Left ventricle myocardium inferior (tissue), 1 donor: ENCODE measurements around the gene MEGF9. TPM values are rescaled to one million over a fixed set of nuclear protein-coding genes. Genes with fewer than 3 reads are reported as not detected.

ENCODE experiments used
- DNase-seq: peaks from one replicate; pipeline ENCODE4 v3.0.0-alpha.2; 2020
- H3K27ac ChIP-seq: fragments of 200-600 bp; replicated peaks from 2 replicates; pipeline ENCODE4 v1.8.0; 2021
- H3K27me3 ChIP-seq: fragments of 200-600 bp; 2 replicates; pipeline ENCODE4 v1.8.0; 2021; ENCODE audit warnings: low read depth
- H3K36me3 ChIP-seq: fragments of 200-600 bp; 2 replicates; pipeline ENCODE4 v1.8.0; 2021
- H3K4me1 ChIP-seq: fragments of 200-600 bp; 2 replicates; pipeline ENCODE4 v1.8.0; 2021
- H3K4me3 ChIP-seq: fragments of 200-600 bp; 2 replicates; pipeline ENCODE4 v1.8.0; 2021; ENCODE audit warnings: mild to moderate bottlenecking, moderate library complexity
- H3K9me3 ChIP-seq: fragments of 200-600 bp; replicated peaks from 2 replicates; pipeline ENCODE4 v1.8.0; 2021
- CTCF ChIP-seq: fragments of 200-600 bp; IDR thresholded peaks from 2 replicates; pipeline ENCODE4 v1.8.0; 2021; ENCODE audit warnings: antibody characterized with exemption, mild to moderate bottlenecking, borderline replicate concordance
- intact Hi-C: fragments of 100-400 bp; cut with micrococcal nuclease; formaldehyde crosslinking; loops from one replicate; pipeline ENCODE4 v1.11.0; 2022
- total RNA-seq: library from RNA; stranded (reverse); fragmentation: NEBNext Ultra II Directional; extraction: Animal tissue kit (Norgen Biotek cat#: 25700); gene quantifications from one replicate; pipeline ENCODE4 v1.2.1, GENCODE V29; 2021
- donor health status: DM: no; HTN: yes; CAD: no; lungs with severe emphysema.

The MEGF9 gene
- total RNA-seq, 1 donor from 2014 or later: 5.1 TPM

GRCh38 chr9:120714846-120715388, 647 bp upstream of the MEGF9 start:
- Histone ChIP-seq H3K27me3 (no peaks in the 10 kb centered on the region), H3K36me3 (no peaks in the 10 kb centered on the region), H3K27ac (peak overlapping the region; percentile 84), H3K4me1 (peaks cover 52% of the 10 kb centered on the region), H3K4me3 (peak overlapping the region; percentile 86), H3K9me3 (no peaks in the 10 kb centered on the region)
- intact Hi-C loops: no loop called here
- DNase-seq: no peak
- TF ChIP-seq CTCF: no peak

GRCh38 chr9:120713257-120714087, 798 bp downstream of the MEGF9 start:
- Histone ChIP-seq H3K27me3 (no peaks in the 10 kb centered on the region), H3K36me3 (no peaks in the 10 kb centered on the region), H3K4me3 (peak overlapping the region; percentile 86), H3K4me1 (peaks cover 59% of the 10 kb centered on the region), H3K27ac (peak overlapping the region; percentile 84), H3K9me3 (no peaks in the 10 kb centered on the region)
- DNase-seq: peak; percentile 29
- intact Hi-C loops: no loop called here
- TF ChIP-seq CTCF: peak; percentile 46

DNA sequence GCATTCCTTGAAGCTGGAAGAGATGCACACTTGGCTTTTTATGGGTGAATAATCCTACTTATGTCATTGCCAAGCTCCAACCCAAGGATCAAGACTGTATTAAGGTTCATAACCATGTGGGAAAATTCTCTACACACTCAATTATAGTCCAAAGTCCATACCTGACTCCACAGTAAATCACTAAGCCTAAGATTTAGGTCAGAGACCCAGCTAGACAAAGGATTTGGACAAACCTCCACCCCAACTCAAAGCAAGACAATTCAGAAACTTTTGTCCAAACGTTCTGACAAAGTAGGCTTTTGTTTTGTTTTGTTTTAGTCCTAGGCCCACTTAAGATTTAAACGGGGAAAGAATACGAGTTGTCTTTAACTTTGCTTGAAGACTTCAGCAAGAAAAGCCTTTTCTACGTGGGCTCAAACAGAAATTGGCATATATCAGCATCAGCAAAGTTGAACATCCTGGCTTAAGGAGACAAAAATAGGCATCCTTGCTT, 1.7 kb downstream of the MEGF9 start:
- Histone ChIP-seq H3K4me3 (peak overlapping the region; percentile 86), H3K36me3 (no peaks in the 10 kb centered on the region), H3K9me3 (no peaks in the 10 kb centered on the region), H3K4me1 (peaks cover 60% of the 10 kb centered on the region), H3K27me3 (no peaks in the 10 kb centered on the region), H3K27ac (peak overlapping the region; percentile 84)
- intact Hi-C loops: no loop called here
- no peak for TF ChIP-seq CTCF
- no peak for DNase-seq

DNA sequence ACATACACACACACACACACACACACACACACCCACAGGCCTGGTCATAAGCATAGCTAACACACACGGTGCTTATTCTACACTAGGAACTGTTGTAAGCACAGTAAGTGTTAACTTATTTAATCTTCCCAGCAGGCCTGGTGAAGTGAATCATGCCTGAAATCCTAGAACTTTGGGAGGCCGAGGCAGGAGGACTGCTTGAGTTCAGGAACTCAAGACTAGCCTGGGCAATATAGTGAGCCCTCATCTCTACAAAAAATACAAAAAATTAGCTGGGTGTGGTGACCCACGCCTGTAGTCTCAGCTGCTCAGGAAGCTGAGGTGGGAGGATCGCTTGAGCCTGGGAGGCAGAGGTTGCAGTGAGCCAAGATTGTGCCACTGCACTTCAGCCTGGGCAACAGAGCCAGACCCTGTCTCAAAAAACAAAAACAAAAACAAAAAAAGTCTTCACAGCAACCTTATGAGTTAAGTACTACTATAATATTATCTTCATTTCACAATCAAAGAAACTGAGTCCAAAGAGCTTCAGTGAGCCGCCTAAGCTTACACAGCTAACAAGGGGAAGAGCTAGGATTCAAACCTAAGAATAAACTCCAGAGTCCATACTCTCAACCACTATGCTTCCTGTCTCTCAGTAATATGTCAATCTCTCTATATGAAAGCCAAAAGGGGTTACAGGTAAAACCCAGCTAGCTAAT, 2.3 kb downstream of the MEGF9 start:
- DNase-seq: no peak
- Histone ChIP-seq H3K4me3 (peak overlapping the region; percentile 86), H3K36me3 (no peaks in the 10 kb centered on the region), H3K4me1 (peaks cover 66% of the 10 kb centered on the region), H3K9me3 (no peaks in the 10 kb centered on the region), H3K27ac (peak overlapping the region; percentile 84), H3K27me3 (no peaks in the 10 kb centered on the region)
- TF ChIP-seq CTCF: no peak
- intact Hi-C loops: no loop called here

DNA sequence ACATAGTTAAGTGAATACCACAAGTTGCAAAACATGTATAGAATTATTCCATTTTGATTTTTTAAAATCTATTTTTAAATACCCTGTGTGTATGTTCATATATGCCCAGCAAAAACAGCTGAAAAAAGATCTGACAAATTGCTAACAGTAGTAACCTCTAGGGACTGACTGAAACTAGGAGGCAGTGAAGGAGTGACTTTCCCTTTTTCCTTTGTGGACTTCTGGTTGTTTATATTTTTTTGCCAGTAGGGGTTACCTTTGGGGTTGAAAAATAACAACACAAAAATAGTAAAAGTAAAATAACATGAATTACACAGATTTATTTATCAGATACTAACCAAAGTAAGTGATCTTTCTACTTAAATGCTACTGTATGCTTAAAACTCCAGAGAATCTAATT, 2.9 kb downstream of the MEGF9 start:
- peak overlapping the region; percentile 86 for H3K4me3 ChIP-seq
- intact Hi-C loops: no loop called here

More for the DNA sequence above, 2.9 kb downstream of the MEGF9 start:
- no peak for TF ChIP-seq CTCF
- no peak for DNase-seq
- H3K27ac ChIP-seq: peak overlapping the region; percentile 38
- no peaks in the 10 kb centered on the region for H3K27me3 ChIP-seq
- H3K9me3 ChIP-seq: no peaks in the 10 kb centered on the region
- H3K36me3 ChIP-seq: no peaks in the 10 kb centered on the region
- H3K4me1 ChIP-seq: peaks cover 69% of the 10 kb centered on the region
